Inflammatory macrophage (primary cell): ENCODE measurements around the gene LRRC7.
A peak's percentile ranks its signal among the peaks of the same experiment; 100 is the strongest.
"Not testable (repeated sequence)": the region's sequence is repeated elsewhere in the genome, so short reads cannot be mapped to it uniquely, and the experiment has no call there.

Experiments
- DNase-seq, 2 donors: peaks; one replicate each; pipeline ENCODE4 v3.0.0-alpha.2; 2020 to 2022

LRRC7 gene

DNA sequence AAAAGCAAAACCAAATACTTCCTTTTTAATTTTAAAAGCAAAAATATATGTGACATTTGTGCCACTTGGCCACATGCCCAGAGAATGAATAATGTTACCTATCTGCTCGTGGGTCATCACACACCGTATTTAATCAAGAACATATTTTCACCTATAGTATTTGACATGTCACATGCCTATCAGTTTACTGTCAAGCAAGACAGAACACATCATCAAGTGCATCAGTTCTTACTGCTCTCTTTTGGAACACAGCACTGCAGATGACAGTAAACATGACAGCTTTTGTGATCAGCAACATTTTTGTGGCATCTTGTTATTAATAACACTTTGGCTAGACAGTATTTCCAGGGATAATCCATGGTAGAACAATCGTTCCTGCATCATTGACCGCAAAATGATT lies 134.4 kb downstream of the LRRC7 start:
- DNase-seq: no peak

DNA sequence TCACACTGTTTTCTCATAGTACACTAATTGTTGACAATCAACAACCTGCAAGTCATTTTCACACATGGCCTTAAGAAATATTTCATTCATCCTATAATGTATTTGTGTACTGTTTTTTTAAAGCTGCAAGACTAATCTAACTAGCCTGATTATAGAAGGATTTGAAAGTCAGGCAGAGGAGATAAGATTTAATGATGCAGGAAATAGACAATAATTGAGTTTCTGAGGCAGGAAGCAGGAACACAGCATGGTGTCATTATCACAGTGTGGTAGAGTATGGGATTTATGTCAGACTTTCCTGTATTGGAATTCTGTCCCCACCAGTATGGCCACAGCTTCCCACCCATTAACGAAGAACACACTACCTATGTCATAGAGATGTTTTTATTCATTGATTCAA lies 138.8 kb downstream of the LRRC7 start:
- DNase-seq: no peak

DNA sequence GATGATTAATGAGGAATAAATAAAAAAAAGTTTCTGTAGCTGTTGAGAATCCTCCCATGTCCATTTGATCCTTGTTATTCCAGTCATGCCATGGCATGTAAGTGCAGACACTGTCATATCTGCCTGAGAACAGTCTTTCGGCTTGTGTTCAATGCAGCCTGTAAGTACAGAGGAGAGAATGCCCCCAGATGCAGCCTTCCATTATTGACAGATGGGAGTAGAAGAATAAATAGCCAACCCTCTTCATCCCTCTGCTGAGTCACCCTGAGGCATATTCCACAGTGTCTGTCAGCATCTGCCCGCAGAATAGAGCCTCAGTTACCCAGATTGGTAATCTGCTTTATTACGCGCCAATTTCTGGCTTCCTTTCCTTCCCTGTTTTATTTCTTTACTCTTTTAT lies 139.4 kb downstream of the LRRC7 start:
- DNase-seq: no peak

DNA sequence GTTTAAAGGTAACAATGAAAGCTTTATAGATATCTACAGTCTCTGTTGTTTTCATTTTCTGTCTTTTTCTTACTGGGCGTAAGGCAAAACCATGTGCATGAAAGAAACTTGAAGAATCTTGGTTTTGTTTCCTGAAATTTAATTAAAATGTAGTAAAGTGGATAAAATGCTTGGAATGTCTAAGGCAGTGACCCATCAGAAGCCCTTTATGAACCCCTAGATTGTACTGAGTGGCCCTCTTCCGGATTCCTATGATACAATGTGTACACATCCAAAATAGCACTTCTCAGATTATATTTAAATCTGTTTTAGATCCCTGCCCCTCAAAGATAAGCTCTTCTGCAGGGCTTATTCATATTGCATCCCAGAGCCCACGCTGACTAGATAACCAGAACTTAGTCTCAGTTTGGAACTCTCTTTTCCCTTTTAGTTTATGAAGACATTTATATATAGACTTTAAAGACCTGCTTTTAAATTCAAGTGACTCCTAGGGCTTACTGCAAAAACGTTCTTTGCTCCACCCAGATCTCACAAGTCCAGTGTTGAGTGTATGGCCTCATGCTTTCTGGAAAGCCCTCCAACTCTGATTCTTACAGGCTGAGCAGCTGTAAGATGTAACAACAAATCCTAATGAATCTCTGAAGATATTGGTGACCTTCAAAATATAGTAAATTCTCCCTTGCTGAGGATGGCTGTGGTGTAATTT lies 142.9 kb downstream of the LRRC7 start:
- DNase-seq: no peak

DNA sequence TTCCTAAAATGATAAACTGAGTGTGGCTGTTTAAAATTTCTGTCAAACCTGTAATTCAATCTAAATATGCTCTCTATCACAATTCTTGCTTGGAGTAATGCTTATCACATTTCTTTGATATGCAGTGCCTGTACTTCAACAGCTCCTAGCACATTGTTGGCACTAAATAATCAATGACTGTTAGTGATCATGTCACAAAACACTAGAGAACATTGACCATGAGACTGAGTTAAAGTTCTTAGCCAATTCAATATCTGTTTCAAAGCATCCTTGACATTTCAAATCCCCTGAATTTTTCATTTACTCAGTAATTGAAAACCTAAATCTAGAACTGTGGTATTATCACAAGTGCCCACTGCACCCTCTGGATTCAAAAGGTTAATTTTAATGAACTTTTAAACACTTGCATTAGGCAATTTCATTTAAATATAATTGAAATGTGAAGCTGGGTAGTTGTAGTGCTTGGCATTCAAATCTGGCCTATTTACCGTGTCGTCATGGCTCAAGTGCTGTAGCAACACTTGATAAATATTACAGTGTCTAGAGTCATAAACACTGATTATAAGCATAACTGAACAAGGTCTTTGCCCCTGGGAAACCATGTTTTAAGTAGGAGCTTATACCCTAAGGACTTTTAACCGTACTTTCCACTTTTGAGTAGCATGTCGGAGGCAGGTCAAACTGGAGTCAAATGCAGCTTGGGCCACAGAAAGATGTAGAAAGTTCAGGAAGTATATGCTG lies 143.6 kb downstream of the LRRC7 start:
- no peak for DNase-seq

DNA sequence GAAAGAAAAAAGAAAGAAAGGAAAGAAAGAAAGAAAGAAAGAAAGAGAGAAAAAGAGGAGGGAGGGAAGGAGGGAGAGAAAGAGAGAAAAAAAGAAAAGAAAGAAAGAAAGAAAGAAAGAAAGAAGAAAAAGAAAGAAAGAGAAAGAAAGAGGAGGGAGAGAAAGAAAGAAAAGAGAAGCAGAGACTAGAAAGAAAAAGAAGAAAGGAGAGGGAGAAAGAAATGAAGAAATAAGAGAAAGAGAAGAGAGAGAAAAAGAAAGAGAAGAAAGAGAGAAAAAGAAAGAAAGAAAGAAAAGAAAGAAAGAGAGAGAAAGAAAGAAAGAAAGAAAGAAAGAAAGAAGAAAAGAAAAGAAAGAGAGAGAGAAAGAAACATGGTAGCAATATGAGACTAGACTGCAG lies 150.1 kb downstream of the LRRC7 start:
- DNase-seq: not testable (repeated sequence)

DNA sequence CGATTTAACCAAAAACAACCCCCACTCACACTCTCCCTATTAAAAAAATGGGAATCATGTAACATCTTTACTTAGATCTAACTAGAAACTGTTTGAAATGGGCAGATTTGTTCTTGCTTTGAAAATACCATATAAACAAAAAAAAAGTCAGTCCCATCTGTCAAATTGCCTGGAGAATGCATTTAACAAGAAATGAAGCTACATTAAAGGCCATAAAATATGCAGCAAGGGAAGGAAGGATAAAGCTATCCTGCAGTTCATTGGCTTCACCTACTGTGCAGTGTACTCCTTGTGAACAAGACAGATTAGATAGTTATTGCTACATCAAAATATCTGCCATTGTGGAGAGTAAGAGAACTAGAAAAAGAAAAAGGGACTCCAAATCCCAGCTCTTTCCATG lies 160.5 kb downstream of the LRRC7 start:
- no peak for DNase-seq

DNA sequence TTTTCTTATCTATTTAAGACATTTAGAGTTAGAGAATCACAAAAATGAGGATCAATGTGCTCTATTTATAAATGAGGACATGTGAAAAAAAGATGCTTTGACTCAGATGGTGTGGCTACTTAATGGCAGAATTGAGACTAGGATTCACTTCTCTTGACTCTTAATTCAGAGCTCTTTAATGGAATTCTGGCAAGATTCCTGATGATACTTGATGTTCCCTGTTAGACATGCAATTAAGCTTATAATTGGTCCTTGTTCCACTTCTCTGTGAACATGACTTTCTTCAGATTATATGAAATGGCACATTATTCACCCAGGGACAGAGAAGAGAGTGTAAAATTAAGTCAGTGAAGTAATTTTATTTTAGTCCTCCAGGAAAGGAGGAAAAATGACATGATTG lies 165.3 kb downstream of the LRRC7 start:
- DNase-seq: no peak

DNA sequence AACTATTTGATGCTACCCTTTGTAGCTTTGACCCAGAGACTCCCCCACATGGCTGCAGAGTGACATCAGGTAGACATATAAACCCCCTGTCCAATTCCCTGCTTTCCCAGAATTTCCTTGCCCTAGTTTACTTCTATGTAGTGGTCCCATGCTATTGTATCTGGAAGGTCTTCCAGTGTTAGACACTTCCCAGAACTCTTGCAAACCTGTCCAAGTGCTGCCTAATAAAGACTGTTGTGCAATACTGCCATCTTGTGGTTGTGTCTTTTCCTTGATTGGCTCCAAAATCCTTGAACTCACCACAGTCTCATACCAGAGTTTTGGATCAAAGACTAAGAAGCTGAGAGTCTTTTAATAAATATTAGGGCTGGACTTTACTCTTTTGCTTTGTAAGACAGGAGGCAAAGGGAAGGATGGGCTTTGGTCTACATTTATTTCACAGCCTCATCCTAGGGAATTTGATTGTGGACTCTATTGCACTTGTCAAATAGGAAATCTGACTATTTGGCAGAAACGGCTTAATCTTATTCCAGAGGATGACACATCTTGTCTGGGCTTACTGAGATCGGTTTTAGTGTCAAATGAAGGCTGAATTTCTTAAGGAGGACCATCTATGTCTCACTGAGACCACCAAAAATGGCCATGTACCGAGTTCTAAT lies 169.9 kb downstream of the LRRC7 start:
- DNase-seq: peak; percentile 48 to 67

DNA sequence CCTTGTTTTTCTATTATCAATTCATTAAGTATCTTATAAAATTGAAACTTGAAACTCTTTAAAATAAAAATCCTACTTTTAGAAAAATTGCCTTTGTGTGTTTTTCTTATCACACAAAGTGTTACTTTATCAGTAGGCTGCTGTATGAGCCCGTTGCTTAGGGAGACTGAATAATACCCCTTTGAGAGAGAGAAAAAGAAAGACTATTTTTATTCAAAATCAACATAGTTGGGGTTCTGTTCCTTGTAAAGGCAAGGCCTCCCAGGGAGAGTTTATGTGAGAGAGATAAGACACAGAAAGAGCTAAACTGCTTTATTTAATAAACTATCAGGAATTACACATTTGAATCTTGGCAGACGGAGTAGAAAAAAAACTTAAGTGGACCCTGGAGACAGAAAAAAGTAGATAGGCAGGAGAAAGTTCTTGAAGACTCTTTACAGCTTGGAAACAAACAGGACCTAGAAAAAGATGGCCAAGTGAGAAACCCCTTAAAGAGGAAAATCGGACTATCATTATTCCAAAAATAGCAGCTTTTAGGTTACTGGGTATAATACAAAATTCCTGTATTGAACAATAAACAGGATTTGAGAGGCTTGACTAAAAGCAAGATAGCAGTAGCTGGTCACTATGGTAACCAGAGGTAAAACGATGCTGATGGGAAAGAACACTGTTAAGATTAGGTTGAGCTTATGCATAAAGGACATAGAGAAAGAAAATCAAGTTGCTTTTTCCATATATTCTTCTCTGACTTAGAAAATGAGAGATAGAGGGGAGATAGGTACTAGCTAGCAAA lies 170.9 kb downstream of the LRRC7 start:
- no peak for DNase-seq

DNA sequence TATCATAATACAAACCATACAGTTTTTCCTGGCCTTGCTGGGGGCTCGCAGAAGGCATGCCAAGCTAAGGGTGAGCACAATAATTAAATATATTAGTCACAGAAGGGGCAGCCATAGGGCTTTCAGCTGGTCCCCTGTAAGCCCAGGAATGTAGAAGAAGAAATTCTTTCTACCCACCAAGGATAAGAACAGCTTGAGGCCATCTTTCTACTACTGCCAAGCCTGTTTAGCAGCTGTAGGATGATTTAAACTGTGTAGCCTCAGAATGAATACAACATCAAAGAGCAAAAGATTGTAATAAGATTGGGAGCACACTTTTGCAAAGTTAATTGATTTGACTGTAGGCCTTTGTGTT lies 171.5 kb downstream of the LRRC7 start:
- DNase-seq: no peak

DNA sequence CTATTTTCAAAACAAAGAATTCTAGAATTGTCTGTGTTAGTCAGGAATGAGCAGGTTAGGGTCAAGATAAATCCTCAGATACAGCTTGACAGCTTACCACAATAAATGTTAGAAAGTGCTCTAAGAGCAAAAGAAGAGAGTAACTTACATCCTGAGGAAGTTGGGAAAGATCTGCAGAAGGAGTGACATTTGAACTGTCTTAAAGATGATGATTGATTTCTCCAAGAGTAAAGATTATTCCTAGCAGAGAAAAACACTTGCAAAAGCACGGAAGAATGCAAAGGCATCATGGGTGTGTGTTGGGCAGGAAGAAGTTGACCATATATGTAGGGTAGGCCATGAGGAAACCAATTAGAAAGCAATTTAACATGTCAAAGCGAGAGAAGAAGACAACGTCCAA lies 175.4 kb downstream of the LRRC7 start:
- no peak for DNase-seq

DNA sequence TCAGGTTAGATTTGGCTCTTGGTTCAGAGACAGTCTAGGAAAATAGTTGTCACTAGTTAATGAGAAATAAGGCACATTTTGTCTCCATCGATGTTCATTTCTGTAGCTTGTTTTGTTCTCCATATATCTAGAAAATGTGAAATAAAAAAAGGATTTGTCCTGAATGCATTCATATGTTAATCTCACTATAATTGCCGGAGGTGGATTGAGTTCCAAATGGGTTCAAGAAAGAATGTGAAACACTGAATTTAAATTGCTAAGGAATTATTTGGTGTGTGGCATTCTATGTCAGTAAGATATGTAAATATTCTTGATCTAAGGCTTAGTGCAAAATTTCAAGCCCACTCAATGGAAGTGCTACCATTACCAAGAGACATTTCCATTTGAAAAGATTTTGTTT lies 176.7 kb downstream of the LRRC7 start:
- DNase-seq: no peak

DNA sequence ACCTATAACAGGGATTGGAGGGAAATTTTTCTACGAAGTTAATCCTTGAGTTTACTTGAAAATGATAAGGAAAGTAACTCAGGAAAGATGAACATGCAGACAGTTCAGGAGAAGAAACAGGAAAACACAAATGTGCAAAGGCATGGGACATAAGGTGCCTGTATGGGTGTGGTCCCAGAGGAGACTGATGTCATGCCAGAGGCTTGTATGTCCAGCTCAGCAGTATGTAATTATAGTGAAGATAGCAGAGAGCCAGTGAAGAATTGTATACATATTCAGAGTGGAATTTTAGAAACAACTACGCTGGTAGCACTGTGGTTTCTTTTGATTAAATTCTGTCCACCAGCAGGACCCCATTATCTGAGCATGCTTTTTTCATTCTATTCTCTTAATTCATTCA lies 179.5 kb downstream of the LRRC7 start:
- no peak for DNase-seq

DNA sequence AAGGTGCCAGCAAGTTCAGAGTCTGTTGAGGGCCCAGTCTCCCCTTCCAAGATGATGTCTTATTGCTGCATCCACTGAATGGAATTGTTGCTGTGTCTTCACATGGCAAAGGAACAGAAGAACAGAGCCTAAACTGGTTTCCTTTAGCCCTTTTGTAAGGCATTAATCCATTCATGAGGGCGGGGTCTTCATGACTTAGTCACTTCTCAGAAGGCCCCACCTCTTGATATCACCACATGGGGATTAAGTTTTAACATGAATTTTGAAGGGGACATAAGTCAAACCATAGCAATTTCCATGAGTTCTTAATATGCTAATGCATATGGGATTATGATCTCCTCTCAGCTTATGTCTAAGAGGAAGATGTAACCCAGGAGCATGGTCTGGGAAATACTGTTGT lies 182.9 kb downstream of the LRRC7 start:
- DNase-seq: no peak

DNA sequence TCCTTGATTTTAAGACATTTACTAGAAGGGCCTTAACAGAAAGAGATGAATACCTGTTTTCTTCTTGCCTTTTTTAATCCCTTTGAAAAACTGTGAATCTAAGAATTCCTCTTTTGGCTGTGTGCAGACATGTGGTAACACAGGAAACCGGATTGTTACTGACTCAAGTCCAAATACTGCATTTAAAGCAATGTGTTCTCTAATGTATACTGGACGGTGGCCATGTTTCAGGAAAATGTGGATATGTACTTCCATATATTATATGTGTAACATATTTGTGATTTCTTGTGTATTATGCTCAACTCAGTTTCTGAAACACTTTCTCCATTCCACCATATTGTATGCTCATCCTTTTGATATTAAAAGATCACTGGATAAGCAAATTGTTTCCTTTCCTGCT lies 185.1 kb downstream of the LRRC7 start:
- DNase-seq: no peak

DNA sequence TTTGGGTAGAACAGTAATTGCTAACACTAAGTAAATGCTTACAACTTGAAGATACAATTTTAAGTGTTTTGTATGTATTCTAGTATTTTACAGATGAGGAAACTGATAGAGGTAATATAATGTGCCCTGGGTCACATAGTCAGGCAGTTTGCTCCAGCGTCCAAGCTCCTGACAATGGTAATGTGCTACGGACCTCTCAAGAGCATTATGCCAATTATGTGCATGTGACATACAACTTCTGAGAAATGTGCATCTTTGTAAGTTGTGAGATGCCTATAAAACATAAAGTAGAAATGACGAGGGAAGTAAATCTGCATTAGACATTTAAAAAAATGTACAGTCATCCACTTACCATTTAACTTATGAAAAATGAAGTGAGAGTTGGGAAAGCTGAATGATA lies 186.8 kb downstream of the LRRC7 start:
- DNase-seq: no peak

DNA sequence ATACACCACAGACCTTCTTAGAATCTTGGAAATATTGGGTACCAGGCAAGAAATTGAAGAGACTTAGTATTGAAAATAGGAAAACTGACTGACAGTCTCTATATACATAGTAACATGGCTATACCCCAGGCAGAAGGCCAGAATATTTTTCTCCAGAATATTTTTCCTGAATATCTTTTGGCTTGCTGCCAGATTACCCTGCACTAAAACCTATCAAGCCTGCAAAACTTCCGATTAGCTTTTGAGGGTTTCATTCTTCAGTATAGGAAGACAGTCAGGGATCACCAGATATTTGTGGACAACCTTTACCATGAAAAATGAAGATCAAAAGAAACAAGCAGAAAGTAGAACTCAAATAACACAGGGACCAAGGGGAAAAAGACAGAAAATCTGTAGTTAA lies 187.9 kb downstream of the LRRC7 start:
- DNase-seq: no peak

DNA sequence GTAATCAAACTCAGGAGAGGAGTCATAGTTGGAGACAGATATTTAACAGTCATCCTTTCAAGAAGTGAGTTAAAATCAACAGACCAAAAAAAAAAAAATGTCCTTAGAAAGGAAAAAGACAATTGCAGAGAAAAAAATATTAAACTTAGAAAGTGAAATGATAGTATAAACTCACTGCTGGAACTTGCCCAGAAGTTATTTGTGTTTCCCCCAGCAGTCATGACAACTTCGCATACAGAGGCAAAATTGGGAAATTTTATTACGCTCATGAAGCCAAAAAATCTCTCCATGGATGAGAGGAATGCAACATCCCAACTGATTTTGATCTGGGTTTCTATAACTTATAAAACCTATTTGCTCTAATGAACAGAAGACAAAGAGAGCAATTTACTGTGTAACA lies 198.2 kb downstream of the LRRC7 start:
- DNase-seq: no peak

DNA sequence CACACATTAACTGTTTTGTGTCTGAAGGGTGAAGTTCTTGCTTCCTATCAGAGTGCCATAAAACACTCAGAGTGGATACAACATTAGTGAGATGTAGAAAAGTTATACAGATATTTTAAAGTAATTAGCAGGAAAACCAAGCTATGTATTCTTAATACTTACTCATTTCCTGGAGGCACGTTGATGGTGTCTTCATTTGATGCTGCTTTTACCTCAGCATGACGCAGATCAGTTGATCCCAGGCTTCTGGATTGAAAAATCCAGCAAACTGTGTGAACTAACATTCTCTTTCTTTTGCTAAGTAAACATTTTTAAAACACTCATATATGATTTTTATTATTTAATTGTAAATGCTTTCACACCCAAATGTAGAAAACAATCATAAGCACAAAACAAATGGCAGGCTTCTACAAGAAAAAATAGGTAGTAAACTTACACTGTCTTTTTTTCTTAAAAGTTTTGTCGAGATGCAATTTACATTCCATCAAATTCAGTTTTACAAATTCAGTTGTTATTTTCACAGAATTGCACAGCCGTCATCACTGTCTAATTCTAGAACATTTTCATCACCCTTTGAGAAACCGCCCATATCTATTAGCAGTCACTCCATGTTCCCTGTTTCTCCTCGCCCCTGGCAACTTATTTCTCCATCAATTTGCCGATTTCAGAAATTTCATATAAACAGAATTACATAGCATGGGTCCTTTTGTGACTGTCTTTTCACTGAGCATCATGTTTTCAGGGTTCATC lies 198.9 kb downstream of the LRRC7 start:
- DNase-seq: no peak

DNA sequence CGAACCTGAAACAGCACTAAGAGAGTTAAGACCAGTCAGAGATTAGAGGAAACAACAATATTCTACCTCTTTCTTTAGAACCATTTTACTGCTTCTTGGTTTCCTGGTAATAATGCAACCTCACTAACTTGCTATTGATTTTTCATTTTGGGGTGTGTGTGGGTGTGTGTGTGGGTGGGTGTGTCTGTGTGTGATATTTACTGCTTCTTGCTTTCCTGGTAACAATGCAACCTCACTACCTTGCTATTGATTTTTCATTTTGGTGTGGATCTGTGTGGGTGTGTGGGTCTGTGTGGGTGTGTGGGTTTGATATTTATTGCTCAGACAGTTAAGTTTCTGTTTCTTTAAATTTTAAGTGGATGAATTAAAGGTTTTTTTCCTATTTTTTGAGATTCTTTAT lies 208.8 kb downstream of the LRRC7 start:
- DNase-seq: no peak

DNA sequence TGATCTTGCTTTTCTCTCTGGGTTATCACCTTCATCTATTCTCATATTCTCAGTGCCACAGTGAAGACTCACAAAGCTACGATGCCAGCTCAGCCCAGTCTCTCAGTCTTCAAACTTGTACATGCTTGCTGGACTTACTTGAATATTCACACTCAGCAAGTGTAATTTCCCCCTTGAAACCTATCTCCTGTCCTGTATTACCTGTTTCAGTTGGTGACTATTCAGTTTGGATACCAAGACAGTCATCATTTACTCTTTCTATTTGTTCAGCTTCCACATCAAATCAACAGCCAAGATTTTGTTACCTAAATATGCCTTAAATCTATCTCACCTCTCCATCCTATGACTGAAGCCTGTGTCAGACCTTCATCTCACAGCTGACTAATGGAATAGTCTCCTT lies 209.7 kb downstream of the LRRC7 start:
- DNase-seq: no peak

DNA sequence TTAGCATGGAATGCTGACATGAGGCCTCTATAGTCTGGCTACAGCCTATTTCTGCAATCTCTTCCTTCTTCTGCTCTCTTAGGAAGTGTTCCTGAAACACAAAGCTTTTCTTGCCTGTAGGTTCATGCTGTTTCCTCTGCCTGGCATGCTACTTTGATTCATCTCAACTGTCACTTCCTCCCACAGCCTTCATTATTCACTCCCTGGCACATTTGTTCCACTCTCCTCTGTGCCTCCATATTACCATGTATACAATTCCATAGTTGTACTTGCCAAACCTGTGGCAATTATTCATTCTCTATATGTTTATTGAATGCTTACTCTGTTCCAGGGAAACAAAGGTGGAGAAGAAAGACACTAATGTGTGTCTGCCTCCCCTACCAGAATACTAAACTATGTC lies 210.2 kb downstream of the LRRC7 start:
- DNase-seq: no peak
